ENCODE results near the gene PDE3A.

The PDE3A gene

DNA sequence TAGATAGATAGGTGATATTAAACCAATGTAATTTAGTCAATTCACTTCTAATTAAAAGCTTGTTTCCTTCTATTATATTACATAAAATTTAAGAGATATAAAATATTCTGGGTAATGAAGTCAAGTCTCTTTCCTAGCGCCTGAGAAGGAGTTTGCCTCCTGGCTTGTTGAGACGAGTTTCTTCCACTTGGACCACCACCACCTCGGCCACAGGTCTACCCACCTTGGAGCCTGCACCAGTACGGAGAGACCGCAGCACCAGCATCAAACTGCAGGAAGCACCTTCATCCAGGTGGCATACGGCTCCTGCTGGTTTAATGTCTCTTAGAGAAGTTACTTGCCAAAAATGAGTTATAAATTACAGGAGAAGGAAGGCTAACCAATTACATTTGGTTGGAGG lies 247.8 kb downstream of the PDE3A start:
- Histone ChIP-seq H3K4me3 (ENCODE audit: low read depth, low read length) (no peak overlapping the region), H3K4me2 (ENCODE audit: low read length) (no peak overlapping the region), H3K14ac (ENCODE audit: low read length) (no peak overlapping the region), H4K91ac (ENCODE audit: low read depth, low read length) (no peak overlapping the region), H3K9ac (ENCODE audit: low read length) (no peak overlapping the region), H3K27me3 (ENCODE audit: insufficient read depth, low read length) (no peaks in the 10 kb centered on the region), H2AK5ac (ENCODE audit: low read length) (no peak overlapping the region), H4K8ac (ENCODE audit: low read depth, low read length) (no peak overlapping the region), H2BK120ac (ENCODE audit: insufficient read depth, low read length, poor library complexity) (no peak overlapping the region), H4K12ac (ENCODE audit: low read depth, low read length) (no peak overlapping the region), H3K23ac (ENCODE audit: low read length) (no peak overlapping the region), H3K4me1 (ENCODE audit: control insufficient read depth in 1 of 2, insufficient read depth in 2 of 2, low read length in 2 of 2) (no peaks in the 10 kb centered on the region), H3K9me3 (ENCODE audit: insufficient read depth, low read depth, low read length) (peaks cover 1% of the 10 kb centered on the region), H3K18ac (ENCODE audit: low read length) (no peak overlapping the region), H3K79me1 (ENCODE audit: low read length) (no peaks in the 10 kb centered on the region), H2BK12ac (ENCODE audit: low read length) (no peak overlapping the region), H3K79me2 (ENCODE audit: control insufficient read depth, insufficient read depth, low read length, poor library complexity) (no peaks in the 10 kb centered on the region), H3K27ac (ENCODE audit: low read depth, low read length) (no peak overlapping the region), H3K36me3 (ENCODE audit: control insufficient read depth in 1 of 2, insufficient read depth in 2 of 2, low read length in 2 of 2) (peaks cover 0 to 2% of the 10 kb centered on the region in 2 experiments), H2BK5ac (ENCODE audit: low read depth, low read length, poor library complexity) (no peak overlapping the region), H2AFZ (ENCODE audit: insufficient read depth, low read length, poor library complexity) (no peak overlapping the region), H3K4ac (ENCODE audit: low read depth, low read length) (no peak overlapping the region)
- WGBS (ENCODE audit: extremely low coverage, insufficient coverage, insufficient read length), result no CpG with 5 or more reads among the region's 6 CpGs
- no peak for DNase-seq

DNA sequence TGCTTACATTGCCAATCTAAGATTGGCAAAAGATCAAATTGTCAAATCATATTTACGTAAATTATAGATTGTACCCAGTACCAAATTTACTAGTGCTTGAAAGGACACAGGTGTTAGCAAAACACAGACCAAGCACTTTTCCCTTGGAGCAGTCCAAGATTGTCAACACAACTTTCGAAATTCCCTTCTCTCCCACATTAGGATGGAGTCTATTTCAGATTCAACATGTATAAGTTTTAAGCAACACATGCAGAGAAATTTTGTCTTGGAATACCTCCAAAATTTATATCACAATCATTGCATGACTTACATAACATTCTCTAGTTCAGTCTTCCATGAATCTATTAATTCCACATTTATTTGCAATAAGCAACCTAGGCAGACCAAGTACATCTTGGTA lies 251.9 kb downstream of the PDE3A start:
- Histone ChIP-seq H3K4ac (ENCODE audit: low read depth, low read length) (no peak overlapping the region), H3K9ac (ENCODE audit: low read length) (no peak overlapping the region), H4K8ac (ENCODE audit: low read depth, low read length) (no peak overlapping the region), H3K27ac (ENCODE audit: low read depth, low read length) (no peak overlapping the region), H4K12ac (ENCODE audit: low read depth, low read length) (no peak overlapping the region), H3K79me1 (ENCODE audit: low read length) (no peaks in the 10 kb centered on the region), H3K4me1 (ENCODE audit: control insufficient read depth in 1 of 2, insufficient read depth in 2 of 2, low read length in 2 of 2) (no peaks in the 10 kb centered on the region), H2BK12ac (ENCODE audit: low read length) (no peak overlapping the region), H3K14ac (ENCODE audit: low read length) (no peak overlapping the region), H3K23ac (ENCODE audit: low read length) (no peak overlapping the region), H3K79me2 (ENCODE audit: control insufficient read depth, insufficient read depth, low read length, poor library complexity) (no peaks in the 10 kb centered on the region), H3K9me3 (ENCODE audit: insufficient read depth, low read depth, low read length) (peaks cover 1% of the 10 kb centered on the region), H3K27me3 (ENCODE audit: insufficient read depth, low read length) (no peaks in the 10 kb centered on the region), H2BK120ac (ENCODE audit: insufficient read depth, low read length, poor library complexity) (no peak overlapping the region), H4K91ac (ENCODE audit: low read depth, low read length) (no peak overlapping the region), H3K4me3 (ENCODE audit: low read depth, low read length) (no peak overlapping the region), H3K36me3 (ENCODE audit: control insufficient read depth in 1 of 2, insufficient read depth in 2 of 2, low read length in 2 of 2) (peaks cover 0 to 2% of the 10 kb centered on the region in 2 experiments), H3K18ac (ENCODE audit: low read length) (no peak overlapping the region), H3K4me2 (ENCODE audit: low read length) (no peak overlapping the region), H2BK5ac (ENCODE audit: low read depth, low read length, poor library complexity) (no peak overlapping the region), H2AFZ (ENCODE audit: insufficient read depth, low read length, poor library complexity) (no peak overlapping the region), H2AK5ac (ENCODE audit: low read length) (no peak overlapping the region)
- DNase-seq, result no peak
- no CpG with 5 or more reads among the region's 2 CpGs for WGBS (ENCODE audit: extremely low coverage, insufficient coverage, insufficient read length)

GRCh38 chr12:20624718-20625117 lies 256.4 kb downstream of the PDE3A start:
- Histone ChIP-seq H3K27ac (ENCODE audit: low read depth, low read length) (no peak overlapping the region), H4K8ac (ENCODE audit: low read depth, low read length) (no peak overlapping the region), H4K91ac (ENCODE audit: low read depth, low read length) (no peak overlapping the region), H3K14ac (ENCODE audit: low read length) (no peak overlapping the region), H4K12ac (ENCODE audit: low read depth, low read length) (no peak overlapping the region), H3K9ac (ENCODE audit: low read length) (no peak overlapping the region), H3K4ac (ENCODE audit: low read depth, low read length) (no peak overlapping the region), H2BK5ac (ENCODE audit: low read depth, low read length, poor library complexity) (no peak overlapping the region), H3K9me3 (ENCODE audit: insufficient read depth, low read depth, low read length) (no peaks in the 10 kb centered on the region), H2BK120ac (ENCODE audit: insufficient read depth, low read length, poor library complexity) (no peak overlapping the region), H3K23ac (ENCODE audit: low read length) (no peak overlapping the region), H2AK5ac (ENCODE audit: low read length) (no peak overlapping the region), H3K79me2 (ENCODE audit: control insufficient read depth, insufficient read depth, low read length, poor library complexity) (no peaks in the 10 kb centered on the region), H3K79me1 (ENCODE audit: low read length) (no peaks in the 10 kb centered on the region), H3K36me3 (ENCODE audit: control insufficient read depth in 1 of 2, insufficient read depth in 2 of 2, low read length in 2 of 2) (peaks cover 0 to 2% of the 10 kb centered on the region in 2 experiments), H3K4me3 (ENCODE audit: low read depth, low read length) (no peak overlapping the region), H2BK12ac (ENCODE audit: low read length) (no peak overlapping the region), H2AFZ (ENCODE audit: insufficient read depth, low read length, poor library complexity) (no peak overlapping the region), H3K18ac (ENCODE audit: low read length) (no peak overlapping the region), H3K27me3 (ENCODE audit: insufficient read depth, low read length) (no peaks in the 10 kb centered on the region), H3K4me1 (ENCODE audit: control insufficient read depth in 1 of 2, insufficient read depth in 2 of 2, low read length in 2 of 2) (no peaks in the 10 kb centered on the region), H3K4me2 (ENCODE audit: low read length) (no peak overlapping the region)
- WGBS (ENCODE audit: extremely low coverage, insufficient coverage, insufficient read length), result no CpG with 5 or more reads among the region's 5 CpGs
- peak in 1 of 2 donors; percentile 21 for DNase-seq

- Histone ChIP-seq H3K23ac (ENCODE audit: low read length) (no peak overlapping the region), H4K8ac (ENCODE audit: low read depth, low read length) (no peak overlapping the region), H2BK12ac (ENCODE audit: low read length) (no peak overlapping the region), H3K27ac (ENCODE audit: low read depth, low read length) (no peak overlapping the region), H3K4me3 (ENCODE audit: low read depth, low read length) (no peak overlapping the region), H3K36me3 (ENCODE audit: control insufficient read depth in 1 of 2, insufficient read depth in 2 of 2, low read length in 2 of 2) (peaks cover 0 to 2% of the 10 kb centered on the region in 2 experiments), H3K14ac (ENCODE audit: low read length) (no peak overlapping the region), H4K91ac (ENCODE audit: low read depth, low read length) (no peak overlapping the region), H3K9ac (ENCODE audit: low read length) (no peak overlapping the region), H3K4me1 (ENCODE audit: control insufficient read depth in 1 of 2, insufficient read depth in 2 of 2, low read length in 2 of 2) (no peaks in the 10 kb centered on the region), H2BK5ac (ENCODE audit: low read depth, low read length, poor library complexity) (no peak overlapping the region), H3K79me1 (ENCODE audit: low read length) (no peaks in the 10 kb centered on the region), H4K12ac (ENCODE audit: low read depth, low read length) (no peak overlapping the region), H2BK120ac (ENCODE audit: insufficient read depth, low read length, poor library complexity) (no peak overlapping the region), H3K4me2 (ENCODE audit: low read length) (no peak overlapping the region), H3K18ac (ENCODE audit: low read length) (no peak overlapping the region), H3K27me3 (ENCODE audit: insufficient read depth, low read length) (no peaks in the 10 kb centered on the region), H2AK5ac (ENCODE audit: low read length) (no peak overlapping the region), H3K9me3 (ENCODE audit: insufficient read depth, low read depth, low read length) (no peaks in the 10 kb centered on the region), H3K4ac (ENCODE audit: low read depth, low read length) (no peak overlapping the region), H3K79me2 (ENCODE audit: control insufficient read depth, insufficient read depth, low read length, poor library complexity) (no peaks in the 10 kb centered on the region), H2AFZ (ENCODE audit: insufficient read depth, low read length, poor library complexity) (no peak overlapping the region)
- no peak for DNase-seq
- no CpG with 5 or more reads among the region's 2 CpGs for WGBS (ENCODE audit: extremely low coverage, insufficient coverage, insufficient read length)
Measured at GRCh38 chr12:20625531-20625930, 257.2 kb downstream of the PDE3A start.

Measured in trophoblast cell (in vitro differentiated cells and primary cell).